WTC11 (cell line): ENCODE measurements around the gene ACBD6. TPM values are rescaled to one million over a fixed set of nuclear protein-coding genes. Genes with fewer than 3 reads are reported as not detected.

Source experiments
- ATAC-seq: fragments of 200-7000 bp; cut with Tn5 transposase; 2 replicates; pipeline ENCODE4 v1.10.0; 2021; ENCODE audit warnings: mild to moderate bottlenecking, moderate library complexity
- CTCF ChIA-PET: fragments of 300-600 bp; sonication (Branson Sonifier 250); formaldehyde crosslinking; loops from one replicate; lab custom pipeline; 2021; ENCODE audit warnings: antibody characterized with exemption; lab: Charles Lee
- POLR2A ChIA-PET: fragments of 350-600 bp; sonication (Branson Sonifier 250); formaldehyde crosslinking; loops from one replicate; lab custom pipeline; 2021; ENCODE audit warnings: antibody characterized with exemption; lab: Charles Lee
- DNase-seq: peaks from one replicate; pipeline ENCODE4 v3.0.0; 2021; ENCODE audit warnings: low spot score
- H3K27ac Mint-ChIP-seq: 2 replicates; pipeline ENCODE4 v1.8.0; 2021; ENCODE audit warnings: mixed read lengths
- H3K27me3 Mint-ChIP-seq: 2 replicates; pipeline ENCODE4 v1.8.0; 2021; ENCODE audit warnings: low read depth, mild to moderate bottlenecking, moderate library complexity, mixed read lengths
- H3K36me3 Mint-ChIP-seq: 2 replicates; pipeline ENCODE4 v1.8.0; 2021; ENCODE audit warnings: mixed read lengths
- H3K4me1 Mint-ChIP-seq: 2 replicates; pipeline ENCODE4 v1.8.0; 2022; ENCODE audit warnings: mixed read lengths
- H3K4me3 Mint-ChIP-seq: 2 replicates; pipeline ENCODE4 v1.8.0; 2021; ENCODE audit warnings: mild to moderate bottlenecking, moderate library complexity, mixed read lengths
- H3K9me3 Mint-ChIP-seq: 2 replicates; pipeline ENCODE4 v1.8.0; 2021; ENCODE audit warnings: mixed read lengths
- AFF4 ChIP-seq: sonication (generic); formaldehyde crosslinking; IDR thresholded peaks from 2 replicates; pipeline ENCODE4 v1.8.1; 2023; ENCODE audit warnings: mild to moderate bottlenecking, missing genetic modification reagents, borderline replicate concordance
- E2F4 ChIP-seq: sonication (generic); formaldehyde crosslinking; IDR thresholded peaks from 2 replicates; pipeline ENCODE4 v1.8.1; 2022; ENCODE audit warnings: low read depth, mild to moderate bottlenecking, moderate library complexity, missing genetic modification reagents, borderline replicate concordance
- EMX1 ChIP-seq: fragments of 250-450 bp; sonication (Bioruptor Pico); IDR thresholded peaks from 2 replicates; pipeline ENCODE4 v1.8.0; 2021; ENCODE audit warnings: mild to moderate bottlenecking
- FOXK1 ChIP-seq: sonication (generic); formaldehyde crosslinking; IDR thresholded peaks from 2 replicates; pipeline ENCODE4 v1.8.0; 2022; ENCODE audit warnings: mild to moderate bottlenecking, moderate library complexity, missing genetic modification reagents
- FOXP1 ChIP-seq: sonication (generic); formaldehyde crosslinking; IDR thresholded peaks from 2 replicates; pipeline ENCODE4 v1.8.0; 2022; ENCODE audit warnings: missing genetic modification reagents, mild to moderate bottlenecking, moderate library complexity, borderline replicate concordance
- GRHL2 ChIP-seq: fragments of 250-450 bp; sonication (Bioruptor Pico); IDR thresholded peaks from 2 replicates; pipeline ENCODE4 v1.8.0; 2022; ENCODE audit warnings: mild to moderate bottlenecking, moderate library complexity; ENCODE audit not compliant: insufficient replicate concordance, severe bottlenecking
- GTF2I ChIP-seq: fragments of 250-450 bp; sonication (Bioruptor Pico); conservative IDR thresholded peaks from 2 replicates; pipeline ENCODE4 v1.4.0; 2021; ENCODE audit warnings: mild to moderate bottlenecking
- IRF1 ChIP-seq: sonication (generic); formaldehyde crosslinking; IDR thresholded peaks from 2 replicates; pipeline ENCODE4 v1.8.0; 2023; ENCODE audit warnings: missing genetic modification reagents
- JUN ChIP-seq: sonication (generic); formaldehyde crosslinking; IDR thresholded peaks from 2 replicates; pipeline ENCODE4 v1.8.0; 2023; ENCODE audit warnings: mild to moderate bottlenecking, missing genetic modification reagents
- NFYB ChIP-seq: sonication (generic); formaldehyde crosslinking; conservative IDR thresholded peaks from 2 replicates; pipeline ENCODE4 v1.8.0; 2022; ENCODE audit warnings: low read depth, missing genetic modification reagents
- PRDM15 ChIP-seq: sonication (generic); formaldehyde crosslinking; IDR thresholded peaks from 2 replicates; pipeline ENCODE4 v1.8.0; 2022; ENCODE audit warnings: missing genetic modification reagents
- PREB ChIP-seq: sonication (generic); formaldehyde crosslinking; IDR thresholded peaks from 2 replicates; pipeline ENCODE4 v1.8.1; 2022; ENCODE audit warnings: mild to moderate bottlenecking, missing genetic modification reagents, moderate library complexity, borderline replicate concordance
- RORB ChIP-seq: fragments of 250-450 bp; sonication (Bioruptor Pico); IDR thresholded peaks from 2 replicates; pipeline ENCODE4 v1.9.0; 2021; ENCODE audit warnings: mild to moderate bottlenecking
- SMAD4 ChIP-seq: sonication (generic); formaldehyde crosslinking; IDR thresholded peaks from 2 replicates; pipeline ENCODE4 v1.8.0; 2022; ENCODE audit warnings: mild to moderate bottlenecking, missing genetic modification reagents
- TEAD1 ChIP-seq: sonication (generic); formaldehyde crosslinking; IDR thresholded peaks from 2 replicates; pipeline ENCODE4 v1.8.0; 2022; ENCODE audit warnings: mild to moderate bottlenecking, missing genetic modification reagents
- ZNF281 ChIP-seq: sonication (generic); formaldehyde crosslinking; IDR thresholded peaks from 2 replicates; pipeline ENCODE4 v1.8.0; 2023; ENCODE audit warnings: mild to moderate bottlenecking, missing genetic modification reagents
- ZNF425 ChIP-seq: fragments of 250-450 bp; sonication (Bioruptor Pico); conservative IDR thresholded peaks from 2 replicates; pipeline ENCODE4 v1.9.0; 2021; ENCODE audit warnings: mild to moderate bottlenecking
- ZNF671 ChIP-seq: fragments of 250-450 bp; sonication (Bioruptor Pico); IDR thresholded peaks from 2 replicates; pipeline ENCODE4 v1.8.0; 2021; ENCODE audit warnings: mild to moderate bottlenecking
- total RNA-seq: library from RNA; stranded (reverse); gene quantifications from 3 replicates; pipeline ENCODE4 v1.2.3, GENCODE V29; 2021

Gene ACBD6
- total RNA-seq, 1 experiment from 2014 or later: 53.5 TPM

- TF ChIP-seq FOXP1 (no peak), PREB (CRISPR knock-in tag) (no peak), FOXK1 (CRISPR knock-in tag) (no peak), EMX1 (CRISPR knock-in tag) (no peak), GRHL2 (CRISPR knock-in tag) (no peak)
These were observed 235.2 kb downstream of the ACBD6 start (continued) for GRCh38 chr1:180267211-180267561.

GRCh38 chr1:180266275-180267210 lies 235.8 kb downstream of the ACBD6 start:
- no peak for ATAC-seq
- H3K36me3 Mint-ChIP-seq: no peaks in the 10 kb centered on the region
- CTCF ChIA-PET: interaction anchor here (1.5 kb wide), 1 partner anchor 14 kb away, joined by 6 read pairs; no protein-coding TSS in a partner anchor
- no peaks in the 10 kb centered on the region for H3K9me3 Mint-ChIP-seq
- no peak overlapping the region for H3K4me3 Mint-ChIP-seq
- H3K27ac Mint-ChIP-seq: no peak overlapping the region
- peaks cover 58% of the 10 kb centered on the region for H3K4me1 Mint-ChIP-seq
- POLR2A ChIA-PET: no interaction called here
- H3K27me3 Mint-ChIP-seq: no peaks in the 10 kb centered on the region
- no peak for DNase-seq
- TF ChIP-seq ZNF281 (CRISPR knock-in tag) (no peak), GTF2I (CRISPR knock-in tag) (no peak), TEAD1 (no peak), FOXP1 (no peak), ZNF671 (CRISPR knock-in tag) (no peak), AFF4 (no peak), RORB (CRISPR knock-in tag) (no peak), EMX1 (CRISPR knock-in tag) (no peak), NFYB (CRISPR knock-in tag) (no peak), JUN (no peak), SMAD4 (no peak), ZNF425 (no peak), E2F4 (CRISPR knock-in tag) (no peak), PRDM15 (CRISPR knock-in tag) (no peak), IRF1 (CRISPR knock-in tag) (no peak)
